GM12878 (cell line): Measurements from ENCODE around the gene HECTD4. TPM values are rescaled to one million over a fixed set of nuclear protein-coding genes. Genes with fewer than 3 reads are reported as not detected.

ENCODE experiments used
- ATAC-seq: fragments of 200-7000 bp; cut with Tn5 transposase; 3 replicates; pipeline ENCODE4 v1.9.1; 2020; ENCODE audit warnings: mild to moderate bottlenecking, moderate library complexity
- BruUV-seq: library from RNA; stranded (reverse); fragments of 400-500 nt; replicated peaks from 2 replicates; lab custom pipeline; 2021; lab: Mats Ljungman, UMichigan
- CTCF ChIA-PET: fragments of 300-600 bp; sonication (Branson Sonifier 250); formaldehyde crosslinking; extraction: SDS; loops from one replicate; lab custom pipeline; 2021; ENCODE audit warnings: inconsistent platforms; lab: Yijun Ruan, JAX
- POLR2A ChIA-PET: fragments of 350-600 bp; formaldehyde crosslinking; extraction: SDS; loops from one replicate; lab custom pipeline; 2021; ENCODE audit warnings: inconsistent platforms; lab: Charles Lee
- RAD21 ChIA-PET: fragments of 300-600 bp; sonication (Branson Sonifier 250); formaldehyde crosslinking; loops from one replicate; lab custom pipeline; 2023; ENCODE audit warnings: antibody characterized with exemption; ENCODE audit not compliant: unreplicated experiment; lab: Charles Lee
- SMC1A ChIA-PET: fragments of 300-600 bp; sonication (Branson Sonifier 250); formaldehyde crosslinking; loops from one replicate; lab custom pipeline; 2023; ENCODE audit not compliant: unreplicated experiment, uncharacterized antibody; lab: Charles Lee
- DNase-seq: peaks from one replicate; pipeline ENCODE4 v3.0.0-alpha.2; 2011; ENCODE audit warnings: low read depth, low spot score
- FAIRE-seq: peaks from 3 replicates; lab custom pipeline; 2011; peaks lifted over from hg19 to GRCh38; lab: Jason Lieb, UNC
- H2AFZ ChIP-seq: 2 replicates; pipeline ENCODE4 v1.6.0; 2011; ENCODE audit warnings: low read depth, low read length, control low read depth; ENCODE audit not compliant: control insufficient read depth
- H3K27ac ChIP-seq: 2 replicates; pipeline ENCODE4 v1.5.1; 2011; ENCODE audit warnings: control low read depth; ENCODE audit not compliant: control insufficient read depth, insufficient read depth
- H3K27me3 ChIP-seq, 2 experiments: replicated peaks in 1 of 2; 2 replicates each; pipeline versions ENCODE4 v1.6.0 to v1.6.1; 2011; ENCODE audit warnings: low read length in 1 of 2; ENCODE audit not compliant: control insufficient read depth in 2 of 2, insufficient read depth in 2 of 2
- H3K36me3 ChIP-seq, 2 experiments: 2 replicates each; pipeline ENCODE4 v1.5.1; 2011; ENCODE audit warnings: low read length in 1 of 2; ENCODE audit not compliant: control insufficient read depth in 2 of 2, insufficient read depth in 2 of 2
- H3K4me1 ChIP-seq: 2 replicates; pipeline ENCODE4 v1.6.1; 2011; ENCODE audit warnings: mild to moderate bottlenecking, low read length, moderate library complexity, mixed read lengths; ENCODE audit not compliant: control insufficient read depth, insufficient read depth
- H3K4me2 ChIP-seq: 2 replicates; pipeline ENCODE4 v1.6.0; 2011; ENCODE audit warnings: control low read depth; ENCODE audit not compliant: control insufficient read depth, insufficient read depth
- H3K4me3 ChIP-seq: fragments of 200-600 bp; sonication (generic); 2 replicates; pipeline ENCODE4 v1.5.1; 2016
- H3K79me2 ChIP-seq: 2 replicates; pipeline ENCODE4 v1.6.0; 2011; ENCODE audit warnings: low read length; ENCODE audit not compliant: control insufficient read depth, insufficient read depth
- H3K9ac ChIP-seq: 2 replicates; pipeline ENCODE4 v1.8.0; 2011; ENCODE audit warnings: low read length, control low read depth, mixed read lengths; ENCODE audit not compliant: control insufficient read depth, insufficient read depth
- H3K9me3 ChIP-seq: replicated peaks from 3 replicates; pipeline ENCODE4 v1.5.1; 2011; ENCODE audit warnings: mild to moderate bottlenecking, low read length; ENCODE audit not compliant: control insufficient read depth, insufficient read depth
- H4K20me1 ChIP-seq: 2 replicates; pipeline ENCODE4 v1.6.0; 2011; ENCODE audit not compliant: control insufficient read depth, insufficient read depth
- BCL11A ChIP-seq: IDR thresholded peaks from 2 replicates; pipeline ENCODE4 v1.6.1; 2011; ENCODE audit warnings: low read depth, low read length
- CREB1 ChIP-seq: IDR thresholded peaks from 2 replicates; pipeline ENCODE4 v1.6.1; 2012; ENCODE audit warnings: low read depth, mild to moderate bottlenecking, inconsistent platforms
- FOXK2 ChIP-seq: fragments of 450-650 bp; IDR thresholded peaks from 2 replicates; pipeline ENCODE4 v1.6.1; 2017; ENCODE audit warnings: mild to moderate bottlenecking, moderate library complexity
- MYB ChIP-seq: fragments of 150-350 bp; IDR thresholded peaks from 2 replicates; pipeline ENCODE4 v1.6.1; 2014; ENCODE audit warnings: mild to moderate bottlenecking, low read depth, low read length, borderline replicate concordance
- NBN ChIP-seq: fragments of 450-650 bp; IDR thresholded peaks from 2 replicates; pipeline ENCODE4 v1.6.1; 2016
- NFYA ChIP-seq: IDR thresholded peaks from 2 replicates; pipeline ENCODE4 v1.6.1; 2011; ENCODE audit warnings: low read depth, mild to moderate bottlenecking, low read length, improper control_type of control experiment, borderline replicate concordance
- NR2C2 ChIP-seq: IDR thresholded peaks from 2 replicates; pipeline ENCODE4 v1.6.1; 2011; ENCODE audit warnings: borderline replicate concordance, low read depth; ENCODE audit not compliant: control insufficient read depth, insufficient read length
- POLR2AphosphoS5 ChIP-seq: IDR thresholded peaks from 2 replicates; pipeline ENCODE4 v1.6.1; 2011; ENCODE audit warnings: mild to moderate bottlenecking, low read length, inconsistent platforms
- SREBF1 ChIP-seq: IDR thresholded peaks from 2 replicates; pipeline ENCODE4 v1.6.1; 2012; ENCODE audit warnings: mild to moderate bottlenecking, low read length
- TBL1XR1 ChIP-seq: IDR thresholded peaks from 2 replicates; pipeline ENCODE4 v1.6.1; 2012; ENCODE audit warnings: low read depth, low read length, improper control_type of control experiment
- WGBS: methylation state at CpG from one replicate; pipeline ENCODE4 v1.1.6; 2016; ENCODE audit warnings: low lambda C conversion rate; ENCODE audit not compliant: insufficient replicate concordance, insufficient coverage; ENCODE audit errors: missing lambda C conversion rate; 5-methylcytosine and 5-hydroxymethylcytosine counted together
- in situ Hi-C: fragments of 300-500 bp; cut with MboI; formaldehyde crosslinking; loops from 9 replicates; pipeline ENCODE4 v1.14.3; 2018; ENCODE audit warnings: mixed read lengths
- intact Hi-C: fragments of 100-400 bp; cut with micrococcal nuclease; formaldehyde crosslinking; loops from one replicate; pipeline ENCODE4 v1.14.2; 2022; ENCODE audit not compliant: unreplicated experiment
- polyA plus RNA-seq, 11 experiments: library from polyadenylated mRNA; depleted of rRNA in 4 of 11; unstranded in 6 of 11; stranded (reverse) in 5 of 11; fragments of >200 nt; fragmentation: Nextera tagmentation in 4 of 11; fragmentation: Illumina TruSeq in 1 of 11; extraction: Ambion mirVana in 4 of 11; extraction: Trizol in 1 of 11; gene quantifications; 1 replicate in 1 of 11; 2 replicates in 10 of 11; pipeline versions ENCODE4 v1.2.1 to v1.2.3, GENCODE V29; 2011 to 2016; ENCODE audit warnings: inconsistent platforms in 2 of 11, missing spikeins in 2 of 11, low read depth in 1 of 11
- total RNA-seq, 4 experiments: library from RNA; depleted of rRNA in 3 of 4; stranded (reverse); fragments of >200 nt in 3 of 4; fragmentation: Illumina TruSeq in 1 of 4; extraction: Trizol in 1 of 4; gene quantifications; 2 replicates each; pipeline versions ENCODE4 v1.2.1 to v1.2.3, GENCODE V29; 2013 to 2021
- TF ChIP-seq, protein P1 (sequence below): IDR thresholded peaks from 2 replicates; pipeline ENCODE4 v1.6.1; 2012; ENCODE audit warnings: low read depth, low read length, improper control_type of control experiment

HECTD4 gene
- total and polyA plus RNA-seq, 10 of the 15 experiments (the other 5 are each of a cell fraction or from before 2014, with no cell fraction given): 5.8 to 43.9 (median 17.9) TPM

GRCh38 chr12:112165624-112166023, 216.6 kb downstream of the HECTD4 start (continued):
- TF ChIP-seq SREBF1 (no peak), MYB (no peak)

- ChIA-PET RAD21 (no interaction called here), CTCF (no interaction called here)
- H3K4me2 ChIP-seq: no peak overlapping the region
- no peaks in the 10 kb centered on the region for H4K20me1 ChIP-seq
- ATAC-seq: no peak
- no peak for DNase-seq
- H3K9ac ChIP-seq: no peak overlapping the region
- no peak overlapping the region for H3K27ac ChIP-seq
- intact Hi-C loops: no loop called here
- H3K4me3 ChIP-seq: no peak overlapping the region
- no peaks in the 10 kb centered on the region for H3K79me2 ChIP-seq
- in situ Hi-C loops: no loop called here
- no TSS peak for BruUV-seq
- H3K27me3 ChIP-seq: no peaks in the 10 kb centered on the region
- H3K9me3 ChIP-seq: no peaks in the 10 kb centered on the region
- no peaks in the 10 kb centered on the region for H3K4me1 ChIP-seq
- no peak for TF ChIP-seq CREB1
- no peak for TF ChIP-seq NBN
- TF ChIP-seq NR2C2: no peak
- no peak for TF ChIP-seq POLR2AphosphoS5
- no peak for TF ChIP-seq FOXK2
- TF ChIP-seq TBL1XR1: no peak
- TF ChIP-seq BCL11A: no peak
- TF ChIP-seq NFYA: no peak
- TF ChIP-seq, protein P1, sequence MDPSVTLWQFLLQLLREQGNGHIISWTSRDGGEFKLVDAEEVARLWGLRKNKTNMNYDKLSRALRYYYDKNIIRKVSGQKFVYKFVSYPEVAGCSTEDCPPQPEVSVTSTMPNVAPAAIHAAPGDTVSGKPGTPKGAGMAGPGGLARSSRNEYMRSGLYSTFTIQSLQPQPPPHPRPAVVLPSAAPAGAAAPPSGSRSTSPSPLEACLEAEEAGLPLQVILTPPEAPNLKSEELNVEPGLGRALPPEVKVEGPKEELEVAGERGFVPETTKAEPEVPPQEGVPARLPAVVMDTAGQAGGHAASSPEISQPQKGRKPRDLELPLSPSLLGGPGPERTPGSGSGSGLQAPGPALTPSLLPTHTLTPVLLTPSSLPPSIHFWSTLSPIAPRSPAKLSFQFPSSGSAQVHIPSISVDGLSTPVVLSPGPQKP: no peak
- TF ChIP-seq MYB: no peak
- TF ChIP-seq, all 136 proteins: peak for 0
- no peak for FAIRE-seq
- no peak overlapping the region for H2AFZ ChIP-seq
- WGBS: 97% methylated on average over 25 of the region's 26 CpGs
- POLR2A ChIA-PET: interaction anchor here (0.6 kb wide), 1 partner anchor 154 kb away, joined by 3 read pairs; no protein-coding TSS in a partner anchor
- H3K36me3 ChIP-seq: peaks cover 5% of the 10 kb centered on the region in 2 experiments; a peak in 3 of 4 replicates
- SMC1A ChIA-PET: no interaction called here
These were observed 218.1 kb downstream of the HECTD4 start for GRCh38 chr12:112164011-112164660.
